LNCAP (cell line): ENCODE data around the gene ZNF273.

ENCODE experiments used
- CTCF ChIP-seq: fragments of 450-650 bp; IDR thresholded peaks from 2 replicates; pipeline ENCODE4 v1.5.1; 2017; ENCODE audit warnings: mild to moderate bottlenecking

The ZNF273 gene

DNA sequence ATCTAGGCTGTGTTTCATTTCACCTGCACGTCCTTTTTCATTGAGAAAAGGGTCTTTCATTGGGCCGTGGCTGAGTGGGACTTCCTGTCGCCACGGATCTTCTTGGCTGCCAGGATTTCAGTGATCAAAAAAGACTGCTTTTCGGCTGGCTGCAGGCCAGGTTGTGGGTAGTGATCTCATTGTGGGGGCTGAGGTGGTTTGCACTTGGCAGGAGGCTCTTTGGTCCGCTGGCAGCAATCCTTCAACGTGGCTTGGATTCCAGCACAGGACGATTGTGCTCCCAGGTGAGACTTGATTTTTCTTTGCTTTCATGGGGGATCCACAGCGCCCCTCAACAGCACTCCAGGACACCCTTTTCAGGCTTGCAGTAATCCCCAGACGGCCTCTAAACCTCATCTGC is 29.0 kb upstream of the ZNF273 start:
- no peak for TF ChIP-seq CTCF

- TF ChIP-seq CTCF: no peak
Measured at GRCh38 chr7:64874562-64875250, 28.4 kb upstream of the ZNF273 start.

- TF ChIP-seq CTCF: no peak
Measured at GRCh38 chr7:64875258-64875657, 27.8 kb upstream of the ZNF273 start.

DNA sequence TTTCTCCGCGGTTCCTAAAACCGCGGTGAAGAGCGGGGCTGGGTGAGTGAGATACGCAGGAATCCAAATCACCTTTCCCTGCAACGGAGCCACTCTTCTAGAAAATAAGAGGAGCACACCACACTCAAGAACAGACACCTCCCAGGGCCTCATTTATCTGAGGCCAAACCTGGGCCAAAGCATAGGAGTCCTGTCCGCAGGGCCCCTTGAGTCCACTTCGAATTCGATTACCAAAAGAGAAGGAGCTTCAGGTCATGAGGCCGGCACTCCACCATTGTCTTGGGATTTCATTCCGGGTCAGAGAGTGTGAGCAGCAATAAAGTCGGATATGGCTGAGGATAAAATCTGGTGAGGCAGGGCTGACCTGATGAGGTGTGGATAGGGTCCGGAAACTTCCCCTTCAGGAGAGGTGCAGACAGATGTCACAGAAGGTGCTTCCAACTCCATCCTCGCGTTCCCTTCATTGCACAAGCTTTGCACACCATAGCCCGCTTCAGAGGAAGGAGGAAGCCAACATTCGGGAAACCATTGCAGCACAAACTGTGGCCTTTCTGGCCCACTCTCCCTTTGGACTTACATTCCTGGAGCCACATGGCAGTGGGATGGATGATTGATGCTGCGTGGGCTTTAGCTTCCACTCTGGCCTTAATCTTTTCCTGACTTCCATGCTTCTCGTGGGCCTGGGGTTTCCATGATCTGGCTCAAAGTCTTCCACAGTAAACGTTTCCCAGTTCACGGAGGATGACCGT is 27.2 kb upstream of the ZNF273 start:
- no peak for TF ChIP-seq CTCF

GRCh38 chr7:64876792-64877713 is 26.0 kb upstream of the ZNF273 start:
- TF ChIP-seq CTCF: no peak

GRCh38 chr7:64877714-64878610 is 25.1 kb upstream of the ZNF273 start:
- no peak for TF ChIP-seq CTCF

DNA sequence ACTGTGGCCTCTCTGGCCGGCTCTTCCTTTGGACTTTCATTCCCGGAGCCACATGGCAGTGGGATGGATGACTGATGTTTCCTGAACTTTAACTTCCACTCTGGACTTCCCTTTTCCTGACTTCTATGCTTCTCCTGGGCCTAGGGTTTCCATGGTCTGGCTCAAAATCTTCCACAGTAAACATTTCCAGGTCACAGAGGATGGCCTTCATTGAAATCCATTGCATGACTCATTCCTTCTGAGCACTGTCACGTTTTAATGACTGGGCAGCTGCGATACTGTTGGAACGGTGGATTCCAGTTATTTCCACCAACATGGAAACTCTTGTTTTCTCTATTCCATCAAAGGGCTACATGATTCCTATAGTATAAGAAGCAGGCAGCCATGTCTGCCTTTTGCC is 24.4 kb upstream of the ZNF273 start:
- TF ChIP-seq CTCF: no peak
